ENCODE results near the gene TBC1D22B. TPM values are rescaled to one million over a fixed set of nuclear protein-coding genes. Genes with fewer than 3 reads are reported as not detected.

Gene TBC1D22B
- total RNA-seq, 4 donors from 2014 or later: 14.8 to 19.6 (median 17.6) TPM

DNA sequence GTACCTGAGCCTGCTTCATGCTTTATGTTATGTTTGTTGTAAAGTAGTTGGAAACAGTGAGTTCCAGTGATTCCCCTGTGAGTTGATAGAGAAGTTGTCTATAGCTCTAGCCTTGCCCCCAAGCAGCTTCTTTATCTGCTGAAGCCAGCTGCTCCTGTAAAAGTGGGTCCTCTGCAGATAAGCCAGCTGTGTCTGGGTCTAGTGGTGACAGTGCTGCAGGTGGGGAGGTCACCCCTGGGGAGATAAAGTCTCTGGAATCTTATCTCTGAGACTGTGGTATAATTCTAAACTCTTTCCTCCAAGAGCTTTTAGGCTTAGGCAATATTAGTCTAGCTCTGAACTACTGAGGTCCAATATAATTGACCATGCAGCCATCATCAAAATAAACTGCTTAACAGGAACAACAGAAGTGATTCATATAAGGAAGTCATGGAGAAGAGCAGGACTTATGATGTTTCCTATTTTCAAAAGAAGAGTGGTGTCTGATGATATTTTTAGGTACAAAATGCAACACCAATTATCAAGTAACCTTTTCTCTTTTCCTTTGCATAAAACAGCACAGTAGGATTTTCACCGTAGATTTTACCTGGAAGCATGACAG lies 44.6 kb downstream of the TBC1D22B start:
- 81 to 94% methylated on average over 1 of the region's 1 CpG for WGBS, 2 donors

GRCh38 chr6:37303091-37303660 lies 45.6 kb downstream of the TBC1D22B start:
- no peak for DNase-seq (ENCODE audit: low spot score in 2 of 2)
- WGBS, 2 donors: 62 to 68% methylated on average over 6 of the region's 6 CpGs
- TF ChIP-seq POLR2A (IDR thresholded peaks at IDR 0.05): no peak
- TF ChIP-seq, protein P1, sequence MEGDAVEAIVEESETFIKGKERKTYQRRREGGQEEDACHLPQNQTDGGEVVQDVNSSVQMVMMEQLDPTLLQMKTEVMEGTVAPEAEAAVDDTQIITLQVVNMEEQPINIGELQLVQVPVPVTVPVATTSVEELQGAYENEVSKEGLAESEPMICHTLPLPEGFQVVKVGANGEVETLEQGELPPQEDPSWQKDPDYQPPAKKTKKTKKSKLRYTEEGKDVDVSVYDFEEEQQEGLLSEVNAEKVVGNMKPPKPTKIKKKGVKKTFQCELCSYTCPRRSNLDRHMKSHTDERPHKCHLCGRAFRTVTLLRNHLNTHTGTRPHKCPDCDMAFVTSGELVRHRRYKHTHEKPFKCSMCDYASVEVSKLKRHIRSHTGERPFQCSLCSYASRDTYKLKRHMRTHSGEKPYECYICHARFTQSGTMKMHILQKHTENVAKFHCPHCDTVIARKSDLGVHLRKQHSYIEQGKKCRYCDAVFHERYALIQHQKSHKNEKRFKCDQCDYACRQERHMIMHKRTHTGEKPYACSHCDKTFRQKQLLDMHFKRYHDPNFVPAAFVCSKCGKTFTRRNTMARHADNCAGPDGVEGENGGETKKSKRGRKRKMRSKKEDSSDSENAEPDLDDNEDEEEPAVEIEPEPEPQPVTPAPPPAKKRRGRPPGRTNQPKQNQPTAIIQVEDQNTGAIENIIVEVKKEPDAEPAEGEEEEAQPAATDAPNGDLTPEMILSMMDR (IDR thresholded peaks at IDR 0.05): no peak
- intact Hi-C loops (cut with DNase I; ENCODE audit: low total_unique reads): no loop called here
- no peak overlapping the region for H3K4me3 ChIP-seq (ENCODE audit: low read depth, poor library complexity, severe bottlenecking)

More for the DNA sequence above, 44.6 kb downstream of the TBC1D22B start:
- no peak for TF ChIP-seq POLR2A (IDR thresholded peaks at IDR 0.05)
- TF ChIP-seq, protein P1 (IDR thresholded peaks at IDR 0.05): no peak
- H3K4me3 ChIP-seq (ENCODE audit: low read depth, poor library complexity, severe bottlenecking): no peak overlapping the region
- intact Hi-C loops (cut with DNase I; ENCODE audit: low total_unique reads): no loop called here
- DNase-seq (ENCODE audit: low spot score in 2 of 2): no peak

- intact Hi-C loops (cut with DNase I; ENCODE audit: low total_unique reads): no loop called here
- DNase-seq (ENCODE audit: low spot score in 2 of 2): no peak
- TF ChIP-seq, protein P1 (IDR thresholded peaks at IDR 0.05): no peak
- no peak for TF ChIP-seq POLR2A (IDR thresholded peaks at IDR 0.05)
- H3K4me3 ChIP-seq (ENCODE audit: low read depth, poor library complexity, severe bottlenecking): no peak overlapping the region
- WGBS, 2 donors: 41 to 50% methylated on average over 3 of the region's 3 CpGs
Observed at GRCh38 chr6:37303891-37304503, 46.4 kb downstream of the TBC1D22B start.

GRCh38 chr6:37304766-37305165 lies 47.2 kb downstream of the TBC1D22B start:
- H3K4me3 ChIP-seq (ENCODE audit: low read depth, poor library complexity, severe bottlenecking): no peak overlapping the region
- DNase-seq (ENCODE audit: low spot score in 2 of 2): no peak
- WGBS, 2 donors: 92 to 94% methylated on average over 7 of the region's 7 CpGs
- TF ChIP-seq, protein P1 (IDR thresholded peaks at IDR 0.05): no peak
- TF ChIP-seq POLR2A (IDR thresholded peaks at IDR 0.05): no peak
- intact Hi-C loops (cut with DNase I; ENCODE audit: low total_unique reads): no loop called here

DNA sequence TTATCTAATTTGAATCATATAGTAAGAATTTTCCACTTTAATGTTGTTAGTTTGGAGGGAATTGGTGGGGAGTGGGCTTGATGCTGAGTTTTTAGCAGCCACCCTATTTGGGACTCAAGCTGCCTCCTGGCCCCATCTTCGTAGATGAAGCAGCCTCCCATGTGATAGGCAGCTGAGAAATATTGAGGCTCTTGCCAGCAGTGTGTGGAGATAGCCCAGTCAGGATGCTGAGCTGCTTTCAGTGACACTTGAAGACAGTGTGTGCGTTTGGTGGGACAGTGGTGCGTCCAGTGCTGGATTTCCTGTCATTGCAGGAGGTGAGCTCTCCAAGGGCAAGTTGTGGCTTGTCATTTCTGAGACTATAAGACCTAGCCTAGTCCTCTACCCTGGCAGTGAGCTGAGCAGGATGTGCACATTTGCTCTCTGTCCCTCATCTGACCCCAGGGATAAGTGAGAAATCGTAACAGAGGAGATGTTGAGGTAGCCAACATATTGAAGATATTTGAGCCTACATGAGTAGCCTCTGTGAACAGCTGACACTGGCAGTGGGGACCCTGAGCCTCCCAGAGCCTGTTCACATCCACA lies 48.4 kb downstream of the TBC1D22B start:
- 82 to 91% methylated on average over 4 of the region's 4 CpGs for WGBS, 2 donors
- intact Hi-C loops (cut with DNase I; ENCODE audit: low total_unique reads): no loop called here
- TF ChIP-seq, protein P1 (IDR thresholded peaks at IDR 0.05): no peak
- TF ChIP-seq POLR2A (IDR thresholded peaks at IDR 0.05): no peak
- H3K4me3 ChIP-seq (ENCODE audit: low read depth, poor library complexity, severe bottlenecking): no peak overlapping the region
- DNase-seq (ENCODE audit: low spot score in 2 of 2): no peak

Measured in lower leg skin (tissue), 4 donors.